ENCODE results near the gene ITIH5.

ITIH5 gene

DNA sequence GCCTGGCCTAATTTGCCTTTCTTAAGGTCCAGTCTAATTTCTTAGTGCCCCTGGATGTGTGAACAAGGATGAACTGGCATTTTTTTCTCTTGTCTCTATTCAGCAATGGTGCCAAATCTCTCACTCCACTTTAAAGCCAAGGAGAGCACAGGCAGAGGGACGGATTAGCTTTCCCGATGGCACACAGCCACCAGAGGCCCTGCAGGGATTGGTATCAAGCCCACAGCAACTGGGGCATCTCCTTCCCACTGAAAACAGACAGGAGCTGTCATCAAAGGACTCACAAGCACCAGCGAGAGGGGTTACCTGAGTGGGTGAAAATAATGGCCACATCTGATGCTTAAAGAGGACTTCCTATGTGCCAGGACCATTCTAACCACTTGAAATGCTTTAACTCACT lies 83.1 kb downstream of the ITIH5 start:
- DNase-seq (ENCODE audit: low spot score) = no peak

GRCh38 chr10:7580520-7580919 lies 86.2 kb downstream of the ITIH5 start:
- DNase-seq (ENCODE audit: low spot score) = no peak

DNA sequence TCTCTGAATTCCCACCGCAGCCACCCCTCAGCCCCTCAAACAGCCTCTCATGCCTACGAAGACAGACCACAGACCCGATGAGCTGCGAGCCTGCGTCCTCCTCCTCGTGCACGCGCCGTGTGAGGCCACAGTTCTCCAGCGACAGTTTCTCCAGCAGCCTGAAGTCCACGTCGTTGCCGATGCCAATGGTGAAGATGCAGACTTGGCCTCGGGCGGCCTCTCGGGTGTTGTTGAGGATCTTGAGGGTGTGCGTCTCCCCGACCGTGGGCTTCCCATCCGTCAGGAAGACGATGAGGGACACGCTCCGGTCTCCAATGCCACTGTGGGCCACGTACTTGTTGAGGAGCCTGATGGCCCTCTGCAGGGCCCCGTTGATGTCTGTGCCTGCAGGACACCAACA lies 87.1 kb downstream of the ITIH5 start:
- DNase-seq (ENCODE audit: low spot score) = no peak

DNA sequence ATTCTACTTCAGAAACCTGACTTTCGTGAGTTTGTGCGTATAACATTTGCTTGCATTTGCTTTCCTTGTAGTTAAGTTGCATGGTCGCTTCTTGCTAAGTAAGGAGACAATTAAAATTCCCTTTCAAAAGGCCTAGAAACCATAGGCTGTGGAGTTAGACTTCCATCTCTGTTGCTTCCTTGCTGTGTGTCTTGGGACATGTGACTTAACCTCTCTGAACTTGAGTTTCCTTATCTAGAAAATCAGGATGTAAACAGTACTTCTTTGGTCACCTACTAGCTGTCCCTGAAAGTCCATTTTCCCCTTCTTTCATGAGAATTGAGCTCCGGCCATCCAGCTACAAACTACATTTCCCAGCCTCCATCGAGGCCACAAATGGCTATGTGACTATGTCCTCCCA lies 89.2 kb downstream of the ITIH5 start:
- no peak for DNase-seq (ENCODE audit: low spot score)

- no peak for DNase-seq (ENCODE audit: low spot score)
These were observed 89.6 kb downstream of the ITIH5 start for GRCh38 chr10:7577176-7577575.

- no peak for DNase-seq (ENCODE audit: low spot score)
These were observed 90.4 kb downstream of the ITIH5 start for GRCh38 chr10:7576340-7576739.

DNA sequence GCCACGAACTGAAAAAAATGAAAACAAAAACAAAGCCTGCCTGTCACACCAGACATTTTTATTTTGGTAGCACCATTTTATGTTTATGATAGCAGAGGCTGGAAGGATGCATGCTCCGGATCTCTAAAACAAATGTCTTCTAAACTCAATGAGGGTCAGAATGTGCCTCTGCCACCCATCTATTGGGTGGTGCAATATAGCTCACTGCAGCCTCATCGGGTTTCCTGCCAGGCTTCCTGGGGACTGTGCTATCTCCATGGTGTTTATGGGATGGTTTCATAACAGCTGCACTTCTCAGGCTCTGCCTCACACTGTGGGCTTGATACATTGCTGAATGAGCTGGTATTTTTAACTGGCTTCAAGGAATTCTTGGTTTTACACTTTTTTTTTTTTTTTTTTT lies 94.4 kb downstream of the ITIH5 start:
- no peak for DNase-seq (ENCODE audit: low spot score)

DNA sequence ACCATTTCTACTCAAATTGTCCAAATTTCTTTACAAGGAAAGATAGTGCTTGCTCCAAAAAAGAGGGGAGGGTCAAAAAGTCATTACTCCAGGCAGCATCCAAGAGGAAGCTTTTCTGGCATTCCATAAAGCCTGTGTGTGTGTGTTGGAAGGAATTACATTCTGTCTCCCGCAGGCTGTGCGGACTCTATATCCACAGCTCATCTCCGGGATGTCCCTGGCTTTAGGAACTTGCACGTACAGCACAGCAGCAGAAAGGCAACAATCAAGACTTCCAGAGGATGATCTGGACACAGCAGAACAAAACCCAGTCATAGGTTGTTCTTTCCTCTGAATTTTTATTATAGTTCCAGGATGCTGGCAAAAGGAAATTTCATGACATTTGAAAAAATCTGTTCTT lies 94.8 kb downstream of the ITIH5 start:
- no peak for DNase-seq (ENCODE audit: low spot score)

- no peak for DNase-seq (ENCODE audit: low spot score)
These were observed 98.7 kb downstream of the ITIH5 start for GRCh38 chr10:7567911-7568620.

DNA sequence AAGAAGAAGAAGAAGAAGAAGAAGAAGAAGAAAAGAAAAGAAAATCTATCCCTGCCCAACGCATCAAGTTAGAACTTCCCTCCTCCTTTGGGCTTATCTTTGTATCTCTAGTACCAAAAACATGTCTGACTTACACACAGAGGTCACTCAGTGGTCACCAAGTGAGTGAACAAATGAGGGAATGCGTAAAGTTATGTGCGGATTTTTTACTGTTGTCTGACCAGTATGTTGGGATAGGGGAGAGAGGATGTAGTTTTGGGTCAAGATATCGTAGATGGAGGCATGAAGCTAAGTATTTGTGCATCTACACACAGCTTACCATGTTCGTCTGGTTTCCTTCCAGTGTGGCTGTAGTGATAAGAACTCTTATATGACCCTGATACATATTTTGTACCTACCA lies 99.9 kb downstream of the ITIH5 start:
- DNase-seq (ENCODE audit: low spot score) = no peak

GRCh38 chr10:7565871-7566270 lies 100.9 kb downstream of the ITIH5 start:
- no peak for DNase-seq (ENCODE audit: low spot score)

- DNase-seq (ENCODE audit: low spot score) = no peak
These were observed 103.0 kb downstream of the ITIH5 start for GRCh38 chr10:7563770-7564169.

DNA sequence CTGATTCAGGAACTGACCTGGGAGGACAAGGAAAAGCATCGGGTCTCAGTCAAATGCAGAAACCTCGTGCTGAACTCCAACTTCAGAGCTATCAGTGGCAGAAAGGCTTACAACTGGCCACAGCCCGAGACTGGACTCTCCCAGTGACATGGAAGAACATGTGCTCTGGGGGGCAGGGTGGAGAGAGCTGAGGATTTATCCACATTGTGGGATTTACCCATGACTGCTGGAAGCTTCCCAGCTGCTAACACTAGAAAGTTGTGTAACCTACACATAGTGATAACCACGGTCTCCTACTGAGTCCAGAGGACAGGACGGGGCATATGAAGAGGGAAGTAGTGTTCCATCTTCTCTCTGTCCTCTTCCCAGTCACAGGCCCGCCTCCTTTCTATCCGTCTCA lies 103.4 kb downstream of the ITIH5 start:
- DNase-seq (ENCODE audit: low spot score) = no peak

GRCh38 chr10:7561985-7562384 lies 104.8 kb downstream of the ITIH5 start:
- DNase-seq (ENCODE audit: low spot score) = no peak

- DNase-seq (ENCODE audit: low spot score) = no peak
These were observed 105.4 kb downstream of the ITIH5 start for GRCh38 chr10:7561216-7561893.

- DNase-seq (ENCODE audit: low spot score) = no peak
These were observed 106.2 kb downstream of the ITIH5 start for GRCh38 chr10:7560519-7560918.

DNA sequence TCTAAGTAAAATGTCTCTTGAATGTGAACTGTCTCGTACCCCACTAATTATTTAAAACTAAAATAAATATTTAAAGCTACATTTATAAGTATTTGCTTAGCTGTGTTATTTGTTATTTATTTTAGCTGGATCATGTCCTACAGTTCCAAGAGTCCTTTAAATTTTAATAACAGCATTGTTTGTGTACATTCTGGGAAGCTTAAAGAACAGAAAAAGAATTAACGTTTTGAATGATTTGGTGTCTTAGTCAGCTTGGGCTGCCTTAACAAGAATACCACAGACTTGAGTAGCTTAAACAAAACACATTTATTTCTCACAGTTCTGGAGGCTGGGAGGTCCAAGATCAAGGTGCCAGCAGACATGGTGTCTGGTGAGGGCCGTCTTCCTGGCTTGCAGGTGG lies 107.4 kb downstream of the ITIH5 start:
- no peak for DNase-seq (ENCODE audit: low spot score)

DNA sequence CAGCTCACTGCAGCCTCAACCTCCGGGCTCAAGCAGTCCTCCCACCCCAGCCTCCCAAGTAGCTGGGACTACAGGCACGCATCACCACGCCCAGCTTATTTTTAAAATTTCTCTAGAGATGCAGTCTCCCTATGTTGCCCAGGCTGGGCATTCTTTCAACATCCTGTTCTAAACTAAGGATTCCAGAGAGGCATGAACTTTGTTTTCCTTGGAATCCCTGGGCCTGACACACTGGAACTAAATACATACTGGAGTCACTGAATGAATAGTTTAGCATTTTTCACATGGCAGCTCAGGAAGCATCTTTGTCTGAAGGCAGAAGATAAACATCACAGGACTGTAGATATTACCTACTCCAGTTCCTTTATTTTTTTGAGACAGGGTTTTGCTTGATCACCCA lies 108.7 kb downstream of the ITIH5 start:
- DNase-seq (ENCODE audit: low spot score) = no peak

- DNase-seq (ENCODE audit: low spot score) = no peak
These were observed 113.2 kb downstream of the ITIH5 start for GRCh38 chr10:7553531-7553930.

DNA sequence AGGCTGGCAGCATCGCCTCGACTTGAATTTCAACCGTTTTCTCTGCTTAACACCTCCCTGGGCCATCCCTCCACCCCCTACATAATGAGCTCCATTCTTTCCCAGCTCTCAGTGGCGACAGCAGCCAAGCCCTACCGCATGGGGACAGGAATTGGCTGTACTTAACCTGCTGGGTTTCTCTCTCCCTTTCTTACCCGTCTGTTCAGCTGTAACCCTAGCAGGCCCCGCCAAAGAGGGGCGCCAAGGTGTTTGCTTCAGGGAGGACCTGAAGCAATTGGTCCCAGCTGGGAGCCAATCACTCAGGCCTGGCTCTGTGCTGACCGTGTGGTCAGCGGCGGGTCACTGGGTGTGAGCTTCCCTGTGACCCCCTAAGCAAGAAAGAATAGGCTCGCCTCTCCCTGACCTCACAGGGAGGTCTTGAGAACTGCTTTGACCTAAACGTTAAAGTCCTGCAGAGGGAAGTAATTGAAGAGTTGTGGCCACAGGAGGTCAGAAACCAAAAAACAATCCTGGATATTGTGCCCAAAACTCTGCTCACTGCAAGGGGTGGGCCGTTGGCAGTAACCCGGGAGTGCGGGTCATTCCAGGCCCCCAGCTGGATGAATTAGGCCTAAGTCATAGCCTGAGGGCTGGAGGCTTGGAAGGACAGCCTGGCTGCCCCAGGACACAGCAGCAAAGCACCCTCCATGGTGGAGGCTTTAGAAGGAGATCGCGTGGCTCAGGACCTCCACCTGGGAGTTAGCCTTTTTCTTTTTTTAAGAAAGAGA lies 114.6 kb downstream of the ITIH5 start:
- no peak for DNase-seq (ENCODE audit: low spot score)

DNA sequence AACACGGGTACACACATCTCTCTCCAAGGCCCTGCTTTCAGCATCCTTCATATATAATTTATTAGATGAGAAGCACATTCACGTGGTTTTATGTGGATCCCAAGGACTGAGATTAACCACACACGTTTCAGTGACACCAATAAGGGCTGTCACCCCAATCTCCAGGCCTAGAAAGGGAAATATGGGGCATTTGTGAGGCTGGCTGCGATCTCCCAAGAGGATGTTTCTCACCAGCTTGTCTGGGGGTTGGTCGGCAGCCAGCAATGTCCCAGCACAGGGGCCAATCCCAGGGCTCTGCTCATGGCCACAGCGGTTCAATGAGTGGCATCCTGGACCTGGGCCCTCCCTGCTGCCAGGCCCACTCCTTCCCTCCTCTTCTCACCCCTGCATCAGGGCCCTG lies 115.5 kb downstream of the ITIH5 start:
- DNase-seq (ENCODE audit: low spot score) = no peak

DNA sequence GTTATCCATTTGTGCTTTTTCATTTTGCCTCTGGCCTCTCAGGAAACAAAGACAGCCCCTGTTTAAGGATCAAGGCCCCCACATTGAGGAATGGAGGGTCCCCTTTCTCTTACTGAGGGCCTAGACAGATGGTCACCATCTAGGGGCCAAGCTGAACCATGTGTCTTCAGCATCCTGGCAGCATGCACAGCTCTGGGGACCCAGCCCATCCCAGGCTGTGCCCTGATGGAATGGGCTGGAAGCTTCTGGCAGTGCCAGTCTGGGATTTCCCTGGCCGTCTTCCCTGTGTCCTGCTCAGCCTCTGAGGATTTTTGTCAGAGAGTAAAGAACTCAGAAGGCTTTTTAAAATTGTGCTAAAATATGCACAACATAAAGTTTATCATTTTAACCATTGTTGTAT lies 116.8 kb downstream of the ITIH5 start:
- DNase-seq (ENCODE audit: low spot score) = no peak

DNA sequence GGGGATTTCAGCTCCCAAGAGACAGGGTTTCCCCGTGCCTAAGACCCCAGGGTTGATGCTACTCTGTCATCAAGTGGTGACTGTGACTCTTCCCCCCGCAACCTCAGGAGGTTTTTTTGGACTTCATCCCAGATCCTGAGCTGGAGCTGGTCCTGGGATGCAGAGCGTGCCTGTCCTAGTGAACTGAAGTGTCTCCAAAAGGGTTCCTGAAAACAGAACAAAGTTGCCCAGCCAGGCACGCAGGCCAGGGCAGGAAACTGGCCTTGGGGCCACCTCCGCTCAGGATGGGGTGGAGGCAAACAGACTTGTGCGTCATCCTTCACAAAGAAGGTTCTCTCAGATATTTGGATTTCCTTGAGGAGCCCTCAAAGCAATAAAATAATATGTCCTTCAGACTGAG lies 118.9 kb downstream of the ITIH5 start:
- no peak for DNase-seq (ENCODE audit: low spot score)
